HS-5 (cell line): ENCODE measurements around the gene RASSF3.
"Not testable (repeated sequence)": the region's sequence is repeated elsewhere in the genome, so short reads cannot be mapped to it uniquely, and the experiment has no call there.

Source experiments
- DNase-seq: peaks from one replicate; pipeline ENCODE4 v3.0.0-alpha.2; 2012; ENCODE audit warnings: low read depth

Gene RASSF3

GRCh38 chr12:64670019-64670418 lies 59.7 kb downstream of the RASSF3 start:
- DNase-seq, result no peak

GRCh38 chr12:64670919-64671639 lies 60.8 kb downstream of the RASSF3 start:
- no peak for DNase-seq

- DNase-seq, result no peak
Measured at GRCh38 chr12:64671681-64672080, 61.4 kb downstream of the RASSF3 start.

- DNase-seq, result no peak
Measured at GRCh38 chr12:64672925-64673409, 62.7 kb downstream of the RASSF3 start.

GRCh38 chr12:64673490-64674169 lies 63.3 kb downstream of the RASSF3 start:
- DNase-seq, result no peak

GRCh38 chr12:64674367-64674922 lies 64.2 kb downstream of the RASSF3 start:
- DNase-seq, result no peak

GRCh38 chr12:64675795-64676194 lies 65.5 kb downstream of the RASSF3 start:
- no peak for DNase-seq

- no peak for DNase-seq
Measured at GRCh38 chr12:64678248-64678647, 68.0 kb downstream of the RASSF3 start.

GRCh38 chr12:64678835-64679234 lies 68.5 kb downstream of the RASSF3 start:
- no peak for DNase-seq

- DNase-seq, result no peak
Measured at GRCh38 chr12:64679487-64680001, 69.2 kb downstream of the RASSF3 start.

GRCh38 chr12:64680235-64680634 lies 69.9 kb downstream of the RASSF3 start:
- no peak for DNase-seq

GRCh38 chr12:64681200-64682052 lies 71.1 kb downstream of the RASSF3 start:
- no peak for DNase-seq

GRCh38 chr12:64682572-64683277 lies 72.4 kb downstream of the RASSF3 start:
- no peak for DNase-seq

GRCh38 chr12:64683816-64684543 lies 73.7 kb downstream of the RASSF3 start:
- no peak for DNase-seq

GRCh38 chr12:64685050-64685449 lies 74.8 kb downstream of the RASSF3 start:
- no peak for DNase-seq

- DNase-seq, result no peak
Measured at GRCh38 chr12:64685605-64686004, 75.3 kb downstream of the RASSF3 start.

GRCh38 chr12:64687816-64688215 lies 77.5 kb downstream of the RASSF3 start:
- no peak for DNase-seq

GRCh38 chr12:64688219-64688618 lies 77.9 kb downstream of the RASSF3 start:
- DNase-seq, result no peak

GRCh38 chr12:64688715-64689114 lies 78.4 kb downstream of the RASSF3 start:
- no peak for DNase-seq

- DNase-seq, result not testable (repeated sequence)
Measured at GRCh38 chr12:64690236-64690635, 79.9 kb downstream of the RASSF3 start.
